Ovary (tissue), 3 donors: Measurements from ENCODE around the gene GALNT12.

Experiments
- CTCF ChIP-seq, 3 donors: fragments of 450-650 bp in 2 of 3; fragments of 200-600 bp in 1 of 3; IDR thresholded peaks; one replicate each; pipeline versions ENCODE4 v1.5.1 to v1.8.0; 2016 to 2022; ENCODE audit warnings: antibody characterized with exemption in 3 of 3, mild to moderate bottlenecking in 1 of 3
- EP300 ChIP-seq: sonication (generic); formaldehyde crosslinking; IDR thresholded peaks from one replicate; pipeline ENCODE4 v1.6.1; 2017; ENCODE audit warnings: antibody characterized with exemption
- POLR2A ChIP-seq: fragments of 450-650 bp; IDR thresholded peaks from one replicate; pipeline ENCODE4 v1.6.1; 2017; ENCODE audit warnings: antibody characterized with exemption, mild to moderate bottlenecking, moderate library complexity
- donor health status: DM: no; HTN: no; CAD: no.

DNA sequence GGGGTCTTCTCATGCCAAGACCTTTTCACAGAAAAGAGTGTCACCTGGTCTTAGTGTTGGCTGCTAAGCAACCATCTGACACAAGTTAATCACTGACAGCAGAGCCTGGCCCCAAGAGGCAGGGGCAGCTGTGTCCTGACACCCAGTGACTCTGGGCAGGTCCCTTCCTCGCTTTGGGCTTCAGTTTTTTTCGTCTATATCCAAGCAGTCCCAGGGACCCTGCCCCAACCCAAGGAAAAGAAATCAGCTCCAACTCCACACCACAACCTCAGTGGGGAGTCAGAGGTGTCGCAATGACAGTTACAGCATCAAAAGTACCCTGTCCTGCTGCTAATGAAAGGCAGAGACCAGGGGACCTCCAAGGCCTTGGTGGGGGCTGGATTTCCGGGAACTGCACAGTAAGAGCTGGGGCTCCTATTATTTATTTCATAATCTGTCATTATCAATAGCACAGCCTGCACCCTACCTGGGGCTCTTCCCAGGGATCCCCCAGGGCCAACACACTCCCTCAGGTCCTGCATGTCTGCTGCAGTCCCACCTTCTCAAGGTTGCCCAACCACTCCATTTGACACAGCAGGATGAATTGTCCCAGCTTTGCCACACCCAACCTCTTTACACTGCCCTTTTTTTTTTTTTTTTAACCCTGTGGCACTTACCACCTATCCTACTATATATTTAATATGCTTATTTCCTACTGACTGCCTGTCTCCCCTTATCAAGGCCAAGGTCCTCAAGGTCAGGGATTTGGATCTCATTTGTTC lies 20.5 kb upstream of the GALNT12 start:
- TF ChIP-seq CTCF (IDR thresholded peaks at IDR 0.05), result no peak
- TF ChIP-seq POLR2A, result no peak
- TF ChIP-seq EP300, result no peak
